Thyroid gland (tissue), 4 donors: ENCODE data around the gene GLB1L. TPM values are rescaled to one million over a fixed set of nuclear protein-coding genes. Genes with fewer than 3 reads are reported as not detected.
A peak's percentile ranks its signal among the peaks of the same experiment; 100 is the strongest.

Experiments used
- DNase-seq, 2 donors: peaks; one replicate each; pipeline ENCODE4 v3.0.0-alpha.2; 2019
- H3K27ac ChIP-seq, 3 donors: fragments of 200-600 bp; sonication (generic); 1 replicate in 2 of 3; 2 replicates in 1 of 3; pipeline ENCODE4 v1.5.1; 2016 to 2019; ENCODE audit warnings: mild to moderate bottlenecking in 1 of 3, moderate library complexity in 1 of 3
- H3K27me3 ChIP-seq: fragments of 200-600 bp; sonication (generic); one replicate; pipeline ENCODE4 v1.5.1; 2019
- H3K36me3 ChIP-seq, 2 donors: fragments of 200-600 bp; sonication (generic); one replicate each; pipeline ENCODE4 v1.5.1; 2016 to 2019
- H3K4me1 ChIP-seq, 2 donors: fragments of 200-600 bp; sonication (generic); one replicate each; pipeline ENCODE4 v1.5.1; 2017 to 2019
- H3K4me3 ChIP-seq, 3 donors: fragments of 200-600 bp; sonication (generic); replicated peaks in 1 of 3; 1 replicate in 2 of 3; 2 replicates in 1 of 3; pipeline ENCODE4 v1.5.1; 2016; ENCODE audit warnings: mild to moderate bottlenecking in 1 of 3
- H3K9me3 ChIP-seq: fragments of 200-600 bp; sonication (generic); one replicate; pipeline ENCODE4 v1.5.1; 2017
- POLR2A ChIP-seq, 2 donors: fragments of 450-650 bp; IDR thresholded peaks; one replicate each; pipeline ENCODE4 v1.6.1; 2017; ENCODE audit warnings: antibody characterized with exemption in 2 of 2, mild to moderate bottlenecking in 2 of 2, moderate library complexity in 1 of 2
- WGBS, 2 donors: methylation state at CpG; one replicate each; pipeline ENCODE4 v1.1.5; 2017; 5-methylcytosine and 5-hydroxymethylcytosine counted together
- intact Hi-C: fragments of 100-400 bp; cut with DNase I; formaldehyde crosslinking; loops from one replicate; pipeline ENCODE4 v1.15.1; 2023
- total RNA-seq, 4 donors: library from RNA; depleted of rRNA; stranded (reverse); fragments of >200 nt; gene quantifications; one replicate each; pipeline ENCODE4 v1.2.3, GENCODE V29; 2016
- TF ChIP-seq, protein P1 (sequence below), 6 experiments: fragments of 200-600 bp in 3 of 6; fragments of 450-650 bp in 3 of 6; sonication (generic) in 3 of 6; IDR thresholded peaks; one replicate each; pipeline ENCODE4 v1.5.1; 2016 to 2019; ENCODE audit warnings: antibody characterized with exemption in 6 of 6, mild to moderate bottlenecking in 2 of 6, inconsistent platforms in 1 of 6, moderate library complexity in 1 of 6

GLB1L gene
- total RNA-seq, 4 donors from 2014 or later = 12.9 to 24.6 (median 14.9) TPM

DNA sequence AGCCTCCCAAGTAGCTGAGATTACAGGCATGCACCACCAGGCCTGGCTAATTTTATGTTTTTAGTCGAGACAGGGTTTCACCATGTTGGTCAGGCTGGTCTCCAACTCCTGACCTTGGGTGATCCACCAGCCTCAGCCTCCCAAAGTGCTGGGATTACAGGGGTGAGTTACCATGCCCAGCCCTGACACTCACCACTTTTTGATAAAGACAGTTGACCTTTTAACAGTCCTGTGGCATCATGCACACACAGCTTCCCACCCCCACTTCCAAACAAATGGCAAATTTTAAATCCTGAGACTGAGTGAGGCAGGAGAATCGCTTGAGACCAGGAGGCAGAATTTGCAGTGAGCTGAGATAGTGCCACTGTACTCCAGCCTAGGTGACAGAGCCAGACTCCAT is 27.8 kb upstream of the GLB1L start:
- TF ChIP-seq POLR2A (IDR thresholded peaks at IDR 0.05) = no peak
- TF ChIP-seq, protein P1, sequence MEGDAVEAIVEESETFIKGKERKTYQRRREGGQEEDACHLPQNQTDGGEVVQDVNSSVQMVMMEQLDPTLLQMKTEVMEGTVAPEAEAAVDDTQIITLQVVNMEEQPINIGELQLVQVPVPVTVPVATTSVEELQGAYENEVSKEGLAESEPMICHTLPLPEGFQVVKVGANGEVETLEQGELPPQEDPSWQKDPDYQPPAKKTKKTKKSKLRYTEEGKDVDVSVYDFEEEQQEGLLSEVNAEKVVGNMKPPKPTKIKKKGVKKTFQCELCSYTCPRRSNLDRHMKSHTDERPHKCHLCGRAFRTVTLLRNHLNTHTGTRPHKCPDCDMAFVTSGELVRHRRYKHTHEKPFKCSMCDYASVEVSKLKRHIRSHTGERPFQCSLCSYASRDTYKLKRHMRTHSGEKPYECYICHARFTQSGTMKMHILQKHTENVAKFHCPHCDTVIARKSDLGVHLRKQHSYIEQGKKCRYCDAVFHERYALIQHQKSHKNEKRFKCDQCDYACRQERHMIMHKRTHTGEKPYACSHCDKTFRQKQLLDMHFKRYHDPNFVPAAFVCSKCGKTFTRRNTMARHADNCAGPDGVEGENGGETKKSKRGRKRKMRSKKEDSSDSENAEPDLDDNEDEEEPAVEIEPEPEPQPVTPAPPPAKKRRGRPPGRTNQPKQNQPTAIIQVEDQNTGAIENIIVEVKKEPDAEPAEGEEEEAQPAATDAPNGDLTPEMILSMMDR (IDR thresholded peaks at IDR 0.05) = no peak
- Histone ChIP-seq H3K27ac (no peak overlapping the region), H3K9me3 (no peaks in the 10 kb centered on the region), H3K36me3 (no peaks in the 10 kb centered on the region), H3K4me1 (peaks cover 2 to 26% of the 10 kb centered on the region in 2 donors), H3K4me3 (no peak overlapping the region), H3K27me3 (no peaks in the 10 kb centered on the region)
- no peak for DNase-seq
- WGBS, 2 donors = 72 to 84% methylated on average over 2 of the region's 2 CpGs
- intact Hi-C loops = no loop called here

DNA sequence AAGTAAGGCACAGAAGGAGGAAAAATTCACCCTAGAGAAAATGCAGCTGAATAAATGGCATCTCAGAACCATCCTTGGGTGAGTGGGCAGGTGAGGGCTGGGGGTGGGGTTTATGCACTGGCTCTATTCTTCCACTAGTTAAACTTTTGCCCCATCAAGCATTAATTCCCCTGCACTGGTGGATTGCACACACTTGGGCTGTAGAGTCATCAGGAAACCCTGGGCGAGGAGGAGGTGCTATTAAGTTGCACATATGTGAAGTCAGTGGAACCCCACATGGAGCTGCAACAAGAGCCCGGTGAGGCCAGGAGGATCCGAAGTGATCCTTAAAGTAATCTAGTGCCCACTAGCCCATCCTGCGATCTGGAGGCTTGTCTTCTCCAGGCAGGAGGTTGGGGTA is 27.1 kb upstream of the GLB1L start:
- Histone ChIP-seq H3K4me3 (no peak overlapping the region), H3K9me3 (no peaks in the 10 kb centered on the region), H3K27ac (no peak overlapping the region), H3K36me3 (no peaks in the 10 kb centered on the region), H3K4me1 (peaks cover 0 to 19% of the 10 kb centered on the region in 2 donors), H3K27me3 (no peaks in the 10 kb centered on the region)
- intact Hi-C loops = no loop called here
- TF ChIP-seq POLR2A (IDR thresholded peaks at IDR 0.05) = no peak
- TF ChIP-seq, protein P1 (IDR thresholded peaks at IDR 0.05) = no peak
- no peak for DNase-seq
- 78 to 81% methylated on average over 4 of the region's 4 CpGs for WGBS, 2 donors

DNA sequence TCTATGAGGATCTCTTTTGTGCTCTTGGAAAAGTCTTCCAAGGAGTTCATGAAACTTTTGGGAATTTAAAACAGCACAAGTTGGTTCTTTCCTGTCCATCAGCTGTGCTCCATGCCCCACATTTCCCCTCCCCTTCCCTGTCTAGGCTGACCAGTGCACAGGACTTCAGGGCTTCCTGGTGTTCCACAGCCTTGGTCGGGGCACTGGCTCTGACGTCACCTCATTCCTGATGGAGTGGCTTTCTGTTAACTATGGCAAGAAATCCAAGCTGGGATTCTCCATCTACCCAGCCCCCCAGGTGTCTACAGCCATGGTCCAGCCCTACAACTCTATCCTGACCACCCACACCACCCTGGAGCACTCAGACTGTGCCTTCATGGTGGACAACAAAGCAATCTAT is 25.8 kb upstream of the GLB1L start:
- TF ChIP-seq, protein P1 (IDR thresholded peaks at IDR 0.05) = no peak
- TF ChIP-seq POLR2A (IDR thresholded peaks at IDR 0.05) = no peak
- intact Hi-C loops = no loop called here

DNA sequence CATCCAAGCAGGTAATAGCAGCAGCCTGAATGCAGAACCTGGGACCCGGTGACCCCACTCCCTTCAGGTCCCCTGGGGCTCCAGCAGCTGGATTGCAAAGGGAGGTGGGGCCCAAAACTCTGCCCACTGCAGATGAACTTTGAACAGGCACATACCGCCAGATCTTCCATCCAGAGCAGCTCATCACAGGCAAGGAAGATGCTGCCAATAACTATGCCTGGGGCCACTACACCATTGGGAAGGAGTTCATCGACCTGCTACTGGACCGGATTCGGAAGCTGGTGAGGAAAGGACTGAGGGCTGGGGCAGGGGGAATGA is 24.8 kb upstream of the GLB1L start:
- intact Hi-C loops = no loop called here
- Histone ChIP-seq H3K36me3 (no peaks in the 10 kb centered on the region), H3K4me1 (peaks cover 0 to 19% of the 10 kb centered on the region in 2 donors), H3K9me3 (no peaks in the 10 kb centered on the region), H3K4me3 (no peak overlapping the region), H3K27ac (no peak overlapping the region), H3K27me3 (no peaks in the 10 kb centered on the region)
- WGBS, 2 donors = 90 to 100% methylated on average over 4 to 5 of the region's 5 CpGs
- no peak for TF ChIP-seq POLR2A (IDR thresholded peaks at IDR 0.05)
- TF ChIP-seq, protein P1 (IDR thresholded peaks at IDR 0.05) = no peak
- no peak for DNase-seq

More for the DNA sequence above, 25.8 kb upstream of the GLB1L start:
- Histone ChIP-seq H3K4me3 (no peak overlapping the region), H3K9me3 (no peaks in the 10 kb centered on the region), H3K36me3 (no peaks in the 10 kb centered on the region), H3K27ac (no peak overlapping the region), H3K27me3 (no peaks in the 10 kb centered on the region), H3K4me1 (peaks cover 0 to 19% of the 10 kb centered on the region in 2 donors)
- no peak for DNase-seq
- 70 to 77% methylated on average over 2 of the region's 2 CpGs for WGBS, 2 donors

DNA sequence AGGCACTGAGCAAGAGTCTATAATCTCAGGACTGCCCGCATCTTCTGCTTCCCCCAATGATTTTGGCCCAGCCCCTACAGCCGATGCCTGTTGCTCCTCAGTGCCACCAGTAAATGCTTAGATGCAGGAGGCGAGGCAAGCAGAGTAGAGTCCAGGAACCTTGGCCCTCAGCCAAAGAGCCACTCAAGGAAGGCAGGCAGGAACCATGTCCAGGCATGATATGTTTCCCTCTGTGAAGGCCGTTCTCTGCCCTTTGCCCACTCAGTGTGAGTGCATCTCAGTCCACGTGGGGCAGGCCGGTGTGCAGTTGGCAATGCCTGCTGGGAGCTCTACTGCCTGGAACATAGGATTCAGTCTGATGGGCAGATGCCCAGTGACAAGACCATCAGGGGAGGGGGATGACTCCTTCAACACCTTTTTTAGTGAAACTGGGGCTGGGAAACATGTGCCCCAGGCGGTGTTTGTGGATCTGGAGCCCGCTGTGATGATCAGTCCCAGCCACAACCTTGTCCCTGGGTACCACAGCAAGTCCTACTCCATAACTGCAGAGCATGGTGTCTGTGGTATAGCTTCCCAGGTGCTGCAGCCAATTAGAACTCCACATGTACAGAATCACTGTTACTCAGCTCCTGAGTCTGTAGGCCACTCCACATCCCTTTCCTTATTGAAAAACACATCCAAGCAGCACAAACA is 24.3 kb upstream of the GLB1L start:
- Histone ChIP-seq H3K4me1 (peaks cover 0 to 18% of the 10 kb centered on the region in 2 donors), H3K4me3 (no peak overlapping the region), H3K27me3 (no peaks in the 10 kb centered on the region), H3K27ac (no peak overlapping the region), H3K9me3 (no peaks in the 10 kb centered on the region), H3K36me3 (no peaks in the 10 kb centered on the region)
- 38 to 40% methylated on average over 8 of the region's 8 CpGs for WGBS, 2 donors
- intact Hi-C loops = no loop called here
- TF ChIP-seq POLR2A (IDR thresholded peaks at IDR 0.05) = no peak
- DNase-seq = peak; percentile 95 to 96
